OCI-LY7 (cell line): ENCODE measurements around the gene NUFIP2. TPM values are rescaled to one million over a fixed set of nuclear protein-coding genes. Genes with fewer than 3 reads are reported as not detected.

Experiments used
- BruUV-seq: library from RNA; stranded (reverse); fragments of 400-500 nt; replicated peaks from 2 replicates; lab custom pipeline; 2021; lab: Mats Ljungman, UMichigan
- CTCF ChIA-PET: fragments of 300-600 bp; sonication (Branson Sonifier 250); formaldehyde crosslinking; loops from one replicate; lab custom pipeline; 2022; ENCODE audit warnings: antibody characterized with exemption; ENCODE audit not compliant: unreplicated experiment; lab: Charles Lee
- POLR2A ChIA-PET: fragments of 300-600 bp; sonication (Branson Sonifier 250); formaldehyde crosslinking; loops from one replicate; lab custom pipeline; 2022; ENCODE audit warnings: antibody characterized with exemption; lab: Charles Lee
- DNase-seq: peaks from one replicate; pipeline ENCODE4 v3.0.0-alpha.2; 2015; ENCODE audit warnings: low spot score
- H2AFZ ChIP-seq: fragments of 200-600 bp; sonication (generic), shearing (Covaris generic); 2 replicates; pipeline ENCODE4 v1.6.1; 2014; ENCODE audit warnings: mild to moderate bottlenecking, antibody characterized with exemption, low read length, moderate library complexity
- H3K27ac ChIP-seq: fragments of 200-600 bp; sonication (generic); 2 replicates; pipeline ENCODE4 v1.5.1; 2014; ENCODE audit warnings: mixed run types, low read depth, mild to moderate bottlenecking, moderate library complexity, low read length, inconsistent platforms; ENCODE audit not compliant: poor library complexity, severe bottlenecking
- H3K36me3 ChIP-seq: fragments of 200-600 bp; sonication (generic); 2 replicates; pipeline ENCODE4 v1.6.1; 2014; ENCODE audit warnings: mild to moderate bottlenecking, antibody characterized with exemption, low read length, moderate library complexity, mixed read lengths; ENCODE audit not compliant: insufficient read depth
- H3K4me1 ChIP-seq: fragments of 200-600 bp; sonication (generic); 2 replicates; pipeline ENCODE4 v1.5.1; 2014; ENCODE audit warnings: mild to moderate bottlenecking, low read length; ENCODE audit not compliant: insufficient read depth, poor library complexity, severe bottlenecking
- H3K4me2 ChIP-seq: fragments of 200-600 bp; sonication (generic); 2 replicates; pipeline ENCODE4 v1.6.1; 2014; ENCODE audit warnings: mild to moderate bottlenecking, low read length
- H3K4me3 ChIP-seq: fragments of 200-600 bp; sonication (generic); 2 replicates; pipeline ENCODE4 v1.5.1; 2014; ENCODE audit warnings: mild to moderate bottlenecking, low read depth, low read length; ENCODE audit not compliant: poor library complexity, severe bottlenecking
- H3K79me2 ChIP-seq: fragments of 200-600 bp; sonication (generic); 2 replicates; pipeline ENCODE4 v1.6.1; 2016; ENCODE audit warnings: low read depth, mild to moderate bottlenecking, low read length, moderate library complexity, mixed read lengths; ENCODE audit not compliant: insufficient read depth
- H3K9me2 ChIP-seq: fragments of 200-600 bp; sonication (generic); 2 replicates; pipeline ENCODE4 v1.6.1; 2016; ENCODE audit warnings: mild to moderate bottlenecking, low read length, mixed read lengths; ENCODE audit not compliant: insufficient read depth
- H3K9me3 ChIP-seq: fragments of 200-600 bp; sonication (generic); 2 replicates; pipeline ENCODE4 v1.6.1; 2014; ENCODE audit warnings: mild to moderate bottlenecking, mixed run types, low read length, mixed read lengths
- H4K20me1 ChIP-seq: fragments of 200-600 bp; sonication (generic); 2 replicates; pipeline ENCODE4 v1.6.1; 2014; ENCODE audit warnings: mild to moderate bottlenecking, antibody characterized with exemption, low read length, moderate library complexity, mixed read lengths; ENCODE audit not compliant: insufficient read depth
- CTCF ChIP-seq: fragments of 200-600 bp; sonication (generic); conservative IDR thresholded peaks from 2 replicates; pipeline ENCODE4 v1.5.1; 2014; ENCODE audit warnings: mild to moderate bottlenecking, antibody characterized with exemption, low read length, moderate library complexity, mixed read lengths
- EZH2phosphoT487 ChIP-seq: fragments of 200-600 bp; sonication (generic); IDR thresholded peaks from 2 replicates; pipeline ENCODE4 v1.6.1; 2018; ENCODE audit warnings: low read depth, borderline replicate concordance, mild to moderate bottlenecking, mixed run types, antibody characterized with exemption, low read length, moderate library complexity, mixed read lengths
- intact Hi-C: fragments of 100-400 bp; cut with micrococcal nuclease; formaldehyde crosslinking; loops from one replicate; pipeline ENCODE4 v1.10.0; 2022; ENCODE audit not compliant: unreplicated experiment
- total RNA-seq, 2 experiments: library from RNA; depleted of rRNA in 1 of 2; stranded (reverse); fragments of >200 nt in 1 of 2; shearing (Covaris generic) in 1 of 2; gene quantifications; 2 replicates each; pipeline ENCODE4 v1.2.3, GENCODE V29; 2014 to 2022

Gene NUFIP2
- total RNA-seq, 2 experiments from 2014 or later: 37.1 to 71.4 TPM

GRCh38 chr17:29253037-29253436 lies 40.9 kb downstream of the NUFIP2 start:
- POLR2A ChIA-PET: no interaction called here
- no peak overlapping the region for H2AFZ ChIP-seq
- no peaks in the 10 kb centered on the region for H3K9me2 ChIP-seq
- H3K27ac ChIP-seq: no peak overlapping the region
- no peak overlapping the region for H3K4me2 ChIP-seq
- peaks cover 11% of the 10 kb centered on the region; the same call in 1 of the 2 replicates for H3K79me2 ChIP-seq
- H3K9me3 ChIP-seq: no peaks in the 10 kb centered on the region
- H3K36me3 ChIP-seq: peaks cover 28% of the 10 kb centered on the region
- BruUV-seq: no TSS peak
- no peak overlapping the region for H3K4me3 ChIP-seq
- H3K4me1 ChIP-seq: no peaks in the 10 kb centered on the region
- H4K20me1 ChIP-seq: 0 out of 2 replicates have a peak, but pooled peaks cover 5% of the 10 kb centered on the region
- no peak for DNase-seq
- TF ChIP-seq EZH2phosphoT487 (no peak), CTCF (no peak; the same call in 1 of the 2 replicates)
- intact Hi-C loops: no loop called here
- CTCF ChIA-PET: no interaction called here

- ChIA-PET POLR2A (interaction anchor here (0.7 to 2.1 kb wide), 2 partner anchors 9 to 13 kb away, joined by 4 to 6 read pairs; no protein-coding TSS in a partner anchor), CTCF (no interaction called here)
- Histone ChIP-seq H4K20me1 (0 out of 2 replicates have a peak, but pooled peaks cover 5% of the 10 kb centered on the region), H3K9me3 (no peaks in the 10 kb centered on the region), H3K4me2 (no peak overlapping the region), H3K4me3 (no peak overlapping the region), H3K36me3 (peaks cover 20% of the 10 kb centered on the region), H3K4me1 (peaks cover under 1% of the 10 kb centered on the region), H3K27ac (no peak overlapping the region), H2AFZ (no peak overlapping the region), H3K9me2 (no peaks in the 10 kb centered on the region), H3K79me2 (peaks cover 8% of the 10 kb centered on the region; the same call in 1 of the 2 replicates)
- TF ChIP-seq CTCF (peak; percentile 81), EZH2phosphoT487 (no peak)
- intact Hi-C loops: no loop called here
- no TSS peak for BruUV-seq
- DNase-seq: peak; percentile 55
These were observed 41.7 kb downstream of the NUFIP2 start for GRCh38 chr17:29252101-29252791.

- POLR2A ChIA-PET: interaction anchor here (2.1 kb wide), 1 partner anchor 14 kb away, joined by 6 read pairs; no protein-coding TSS in a partner anchor
- DNase-seq: no peak
These were observed 42.8 kb downstream of the NUFIP2 start for GRCh38 chr17:29251184-29251583.

More at GRCh38 chr17:29251184-29251583, 42.8 kb downstream of the NUFIP2 start:
- no peaks in the 10 kb centered on the region for H4K20me1 ChIP-seq
- H3K4me3 ChIP-seq: no peak overlapping the region
- H3K9me3 ChIP-seq: no peaks in the 10 kb centered on the region
- no peak overlapping the region for H3K27ac ChIP-seq
- H3K36me3 ChIP-seq: peaks cover 10% of the 10 kb centered on the region; the same call in 1 of the 2 replicates
- H3K79me2 ChIP-seq: no peaks in the 10 kb centered on the region
- TF ChIP-seq CTCF (no peak), EZH2phosphoT487 (no peak)
- peaks cover 6% of the 10 kb centered on the region for H3K4me1 ChIP-seq
- CTCF ChIA-PET: no interaction called here
- BruUV-seq: no TSS peak
- H2AFZ ChIP-seq: no peak overlapping the region
- intact Hi-C loops: no loop called here
- no peak overlapping the region for H3K4me2 ChIP-seq
- H3K9me2 ChIP-seq: no peaks in the 10 kb centered on the region
